GM19351 (cell line): ENCODE measurements around the gene KCNK3.
"Not testable (repeated sequence)": the region's sequence is repeated elsewhere in the genome, so short reads cannot be mapped to it uniquely, and the experiment has no call there.

Experiments used
- ATAC-seq: cut with Tn5 transposase; IDR thresholded peaks from one replicate; pipeline ENCODE4 v1.9.1; 2021; ENCODE audit warnings: mild to moderate bottlenecking, moderate library complexity; ENCODE audit not compliant: unreplicated experiment

The KCNK3 gene

GRCh38 chr2:26692279-26692896, at the start of gene KCNK3:
TSS of gene KCNK3 (plus strand) at chr2:26692722. CDS start at chr2:26692876, 154 bp downstream.
- ATAC-seq, result no peak

- no peak for ATAC-seq
Observed at GRCh38 chr2:26644188-26644835, 48.2 kb upstream of the KCNK3 start.

- ATAC-seq, result no peak
Observed at GRCh38 chr2:26645762-26646161, 46.8 kb upstream of the KCNK3 start.

GRCh38 chr2:26646986-26647672, 45.4 kb upstream of the KCNK3 start:
- ATAC-seq, result no peak

GRCh38 chr2:26647981-26648380, 44.5 kb upstream of the KCNK3 start:
- no peak for ATAC-seq

- ATAC-seq, result no peak
Observed at GRCh38 chr2:26648516-26648915, 44.0 kb upstream of the KCNK3 start.

GRCh38 chr2:26649322-26649721, 43.2 kb upstream of the KCNK3 start:
- no peak for ATAC-seq

- ATAC-seq, result no peak
Observed at GRCh38 chr2:26649992-26650712, 42.4 kb upstream of the KCNK3 start.

- no peak for ATAC-seq
Observed at GRCh38 chr2:26650713-26651469, 41.6 kb upstream of the KCNK3 start.

GRCh38 chr2:26651470-26651771, 41.1 kb upstream of the KCNK3 start:
- ATAC-seq, result no peak

GRCh38 chr2:26651799-26652198, 40.7 kb upstream of the KCNK3 start:
- ATAC-seq, result no peak

- no peak for ATAC-seq
Observed at GRCh38 chr2:26652361-26653041, 40.0 kb upstream of the KCNK3 start.

GRCh38 chr2:26653207-26654060, 39.1 kb upstream of the KCNK3 start:
- no peak for ATAC-seq

- ATAC-seq, result no peak
Observed at GRCh38 chr2:26654061-26654340, 38.5 kb upstream of the KCNK3 start.

GRCh38 chr2:26655120-26655519, 37.4 kb upstream of the KCNK3 start:
- not testable (repeated sequence) for ATAC-seq

- no peak for ATAC-seq
Observed at GRCh38 chr2:26655611-26656195, 36.8 kb upstream of the KCNK3 start.

- ATAC-seq, result no peak
Observed at GRCh38 chr2:26657265-26657664, 35.3 kb upstream of the KCNK3 start.

- ATAC-seq, result no peak
Observed at GRCh38 chr2:26658691-26659346, 33.7 kb upstream of the KCNK3 start.
